NB4 (cell line): Measurements from ENCODE around the gene DENND5B.
A peak's percentile ranks its signal among the peaks of the same experiment; 100 is the strongest.
"Not testable (repeated sequence)": the region's sequence is repeated elsewhere in the genome, so short reads cannot be mapped to it uniquely, and the experiment has no call there.

Source experiments
- DNase-seq: peaks from one replicate; pipeline ENCODE4 v3.0.0; 2010; ENCODE audit warnings: low read depth
- H3K4me3 ChIP-seq: one replicate; pipeline ENCODE4 v1.5.1; 2011; ENCODE audit warnings: mild to moderate bottlenecking, low read depth, low read length, moderate library complexity
- CTCF ChIP-seq: IDR thresholded peaks from one replicate; pipeline ENCODE4 v1.5.1; 2012; ENCODE audit warnings: low read depth, low read length
- MAX ChIP-seq: IDR thresholded peaks from 2 replicates; pipeline ENCODE4 v1.6.1; 2011; ENCODE audit warnings: low read depth, low read length
- MYC ChIP-seq: IDR thresholded peaks from 2 replicates; pipeline ENCODE4 v1.6.1; 2011; ENCODE audit warnings: low read depth, low read length
- POLR2A ChIP-seq: IDR thresholded peaks from 2 replicates; pipeline ENCODE4 v1.6.1; 2011; ENCODE audit warnings: mild to moderate bottlenecking; ENCODE audit not compliant: insufficient read length; ENCODE audit errors: extremely low read depth

The DENND5B gene

GRCh38 chr12:31408763-31409162 lies 182.2 kb downstream of the DENND5B start:
- no peak overlapping the region for H3K4me3 ChIP-seq
- TF ChIP-seq CTCF (no peak), MAX (no peak), POLR2A (no peak), MYC (no peak)
- no peak for DNase-seq

- TF ChIP-seq MYC (no peak), CTCF (no peak), POLR2A (no peak), MAX (no peak)
- H3K4me3 ChIP-seq = no peak overlapping the region
- DNase-seq = no peak
These were observed 183.4 kb downstream of the DENND5B start for GRCh38 chr12:31407562-31407961.

- no peak overlapping the region for H3K4me3 ChIP-seq
- TF ChIP-seq MAX (no peak), MYC (no peak), CTCF (no peak), POLR2A (no peak)
- no peak for DNase-seq
These were observed 184.6 kb downstream of the DENND5B start for GRCh38 chr12:31406345-31406744.

GRCh38 chr12:31405021-31405420 lies 185.9 kb downstream of the DENND5B start:
- no peak overlapping the region for H3K4me3 ChIP-seq
- no peak for DNase-seq
- no peak for TF ChIP-seq CTCF
- TF ChIP-seq MAX = no peak
- TF ChIP-seq POLR2A = no peak
- TF ChIP-seq MYC = no peak

- H3K4me3 ChIP-seq = not testable (repeated sequence)
- peak; percentile 92 for DNase-seq
- peak; percentile 52; the same call in 1 of the 2 replicates for TF ChIP-seq MYC
- peak; percentile 88 for TF ChIP-seq CTCF
- TF ChIP-seq MAX = peak; percentile 35; the same call in 1 of the 2 replicates
These were observed 187.8 kb downstream of the DENND5B start for GRCh38 chr12:31403099-31403607.
